AG09319 (cell line): Measurements from ENCODE around the gene GLYAT.
A peak's percentile ranks its signal among the peaks of the same experiment; 100 is the strongest.
"Not testable (repeated sequence)": the region's sequence is repeated elsewhere in the genome, so short reads cannot be mapped to it uniquely, and the experiment has no call there.

Source experiments
- DNase-seq: peaks from one replicate; pipeline ENCODE4 v3.0.0-alpha.2; 2010; ENCODE audit warnings: low read depth; ENCODE audit errors: extremely low read depth
- CTCF ChIP-seq: IDR thresholded peaks from 2 replicates; pipeline ENCODE4 v1.5.1; 2011; ENCODE audit warnings: low read depth, mild to moderate bottlenecking, inconsistent platforms, low read length, moderate library complexity

The GLYAT gene

GRCh38 chr11:58688789-58689503 lies 42.8 kb downstream of the GLYAT start:
- no peak for DNase-seq
- no peak for TF ChIP-seq CTCF

GRCh38 chr11:58685973-58686722 lies 45.6 kb downstream of the GLYAT start:
- no peak for TF ChIP-seq CTCF
- DNase-seq, result no peak

- DNase-seq, result not testable (repeated sequence)
These were observed 49.1 kb downstream of the GLYAT start for GRCh38 chr11:58682660-58683059.

GRCh38 chr11:58677536-58677935 lies 54.2 kb downstream of the GLYAT start:
- DNase-seq, result not testable (repeated sequence)

GRCh38 chr11:58676563-58677135 lies 55.1 kb downstream of the GLYAT start:
- no peak for TF ChIP-seq CTCF
- no peak for DNase-seq

GRCh38 chr11:58675334-58676155 lies 56.2 kb downstream of the GLYAT start:
- TF ChIP-seq CTCF, result peak; percentile 100
- peak; percentile 20 for DNase-seq

- no peak for DNase-seq
- TF ChIP-seq CTCF, result no peak
These were observed 57.1 kb downstream of the GLYAT start for GRCh38 chr11:58674609-58675008.
